Measurements from ENCODE around the gene ZNF821. TPM values are rescaled to one million over a fixed set of nuclear protein-coding genes. Genes with fewer than 3 reads are reported as not detected.
"Not testable (repeated sequence)": the region's sequence is repeated elsewhere in the genome, so short reads cannot be mapped to it uniquely, and the experiment has no call there.

ZNF821 gene
- total RNA-seq, 3 donors from 2014 or later: 3.4 to 6.5 (median 4.1) TPM

DNA sequence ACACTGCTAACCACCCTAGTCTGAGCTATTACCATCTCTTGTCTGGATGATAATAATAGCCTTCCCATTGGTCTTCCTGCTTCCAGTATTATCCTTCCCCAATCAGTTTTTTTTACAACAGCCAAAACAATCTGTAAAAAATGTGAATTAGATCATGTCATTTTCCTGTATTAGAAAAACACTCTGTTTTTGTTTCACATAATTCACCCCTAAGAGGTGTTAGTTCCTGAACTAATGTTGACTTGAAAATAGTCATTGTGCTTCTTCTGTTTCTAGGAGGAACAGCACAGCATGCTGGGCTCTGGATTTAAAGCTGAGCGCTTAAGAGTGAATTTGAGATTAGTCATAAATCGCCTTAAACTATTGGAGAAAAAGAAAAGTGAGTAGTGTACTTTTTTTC, 31.4 kb upstream of the ZNF821 start:
- DNase-seq (no peak), ATAC-seq (no peak)
- no peak overlapping the region for H3K4me3 Mint-ChIP-seq
- H3K4me1 Mint-ChIP-seq (ENCODE audit: low read depth): peaks cover 63% of the 10 kb centered on the region
- peaks cover 46% of the 10 kb centered on the region for H3K36me3 Mint-ChIP-seq (ENCODE audit: insufficient read depth)
- H3K27me3 Mint-ChIP-seq (ENCODE audit: low read depth): no peaks in the 10 kb centered on the region
- H3K9me3 Mint-ChIP-seq: no peaks in the 10 kb centered on the region

DNA sequence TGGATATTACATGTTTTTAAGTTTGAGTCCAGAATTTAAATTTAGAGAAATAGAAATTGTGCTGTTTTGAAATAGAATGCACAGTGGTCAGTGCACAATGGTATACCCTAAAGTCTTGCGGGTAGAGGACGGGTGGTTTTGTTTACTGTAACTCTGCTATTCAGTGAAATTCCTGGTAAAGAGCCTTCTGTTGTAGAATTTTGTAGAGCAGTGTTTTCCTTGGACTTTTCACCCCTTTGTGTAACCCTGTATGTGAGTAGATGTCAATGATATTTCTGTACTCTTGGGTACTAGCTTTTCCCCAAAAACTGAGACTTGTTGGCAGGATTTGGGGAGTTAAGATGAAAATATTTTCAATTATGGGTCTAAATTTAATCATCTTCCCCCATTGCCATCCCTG, 30.8 kb upstream of the ZNF821 start:
- Mint-ChIP-seq H3K4me3 (no peak overlapping the region), H3K9me3 (no peaks in the 10 kb centered on the region), H3K27me3 (ENCODE audit: low read depth) (no peaks in the 10 kb centered on the region), H3K4me1 (ENCODE audit: low read depth) (peaks cover 68% of the 10 kb centered on the region), H3K36me3 (ENCODE audit: insufficient read depth) (peaks cover 41% of the 10 kb centered on the region)
- no peak for DNase-seq
- no peak for ATAC-seq

GRCh38 chr16:71912534-71913275, 28.7 kb upstream of the ZNF821 start:
- ATAC-seq: no peak

DNA sequence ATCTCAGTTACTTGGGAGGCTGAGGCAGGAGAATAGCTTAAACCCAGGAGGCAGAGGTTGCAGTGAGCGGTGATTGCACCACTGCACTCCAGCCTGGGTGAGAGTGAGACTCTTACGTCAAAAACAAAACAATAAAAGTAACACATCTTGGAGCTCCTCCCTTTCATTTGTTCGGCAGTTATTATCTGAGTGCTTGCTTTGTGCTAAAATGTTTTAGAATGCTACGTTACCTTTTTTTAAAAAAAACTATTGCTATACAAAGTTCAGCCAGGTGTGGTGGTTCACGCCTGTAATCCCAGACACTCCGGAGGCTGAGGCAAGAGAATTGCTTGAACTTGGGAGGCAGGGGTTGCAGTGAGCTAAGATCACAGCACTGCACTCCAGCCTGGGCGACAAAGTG, 27.1 kb upstream of the ZNF821 start:
- Mint-ChIP-seq H3K36me3 (ENCODE audit: insufficient read depth) (peaks cover 14% of the 10 kb centered on the region), H3K9me3 (no peaks in the 10 kb centered on the region), H3K4me1 (ENCODE audit: low read depth) (peaks cover 84% of the 10 kb centered on the region), H3K27me3 (ENCODE audit: low read depth) (no peaks in the 10 kb centered on the region), H3K4me3 (no peak overlapping the region)
- ATAC-seq (no peak), DNase-seq (no peak)

More at GRCh38 chr16:71912534-71913275, 28.7 kb upstream of the ZNF821 start:
- H3K4me1 Mint-ChIP-seq (ENCODE audit: low read depth): peaks cover 82% of the 10 kb centered on the region
- no peaks in the 10 kb centered on the region for H3K27me3 Mint-ChIP-seq (ENCODE audit: low read depth)
- DNase-seq: no peak
- peaks cover 23% of the 10 kb centered on the region for H3K36me3 Mint-ChIP-seq (ENCODE audit: insufficient read depth)
- H3K9me3 Mint-ChIP-seq: no peaks in the 10 kb centered on the region
- H3K4me3 Mint-ChIP-seq: no peak overlapping the region

GRCh38 chr16:71905765-71906164, 21.8 kb upstream of the ZNF821 start:
- Mint-ChIP-seq H3K4me1 (ENCODE audit: low read depth) (peaks cover 80% of the 10 kb centered on the region), H3K4me3 (peak overlapping the region; percentile 6)
- ATAC-seq; DNase-seq; H3K36me3 Mint-ChIP-seq (ENCODE audit: insufficient read depth); H3K9me3 Mint-ChIP-seq; H3K27me3 Mint-ChIP-seq (ENCODE audit: low read depth): not testable (repeated sequence)

DNA sequence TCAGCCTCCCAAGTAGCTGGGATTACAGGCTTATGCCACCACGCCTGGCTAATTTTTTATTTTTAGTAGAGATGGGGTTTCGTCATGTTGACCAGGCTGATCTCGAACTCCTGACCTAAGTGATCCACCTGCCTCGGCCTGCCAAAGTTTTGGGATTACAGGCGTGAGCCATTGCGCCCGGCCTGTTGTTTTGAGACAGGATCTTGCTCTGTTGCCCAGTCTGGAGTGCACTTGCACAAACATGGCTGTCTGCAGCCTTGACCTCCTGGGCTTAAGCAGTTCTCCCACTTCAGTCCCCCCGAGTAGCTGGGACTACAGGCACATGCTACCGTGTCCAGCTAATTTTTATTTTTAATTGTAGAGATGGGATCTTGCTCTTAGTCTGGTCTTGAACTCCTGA, 20.3 kb upstream of the ZNF821 start:
- H3K36me3 Mint-ChIP-seq (ENCODE audit: insufficient read depth): peaks cover 9% of the 10 kb centered on the region
- H3K4me3 Mint-ChIP-seq: no peak overlapping the region
- no peak for ATAC-seq
- H3K27me3 Mint-ChIP-seq (ENCODE audit: low read depth): no peaks in the 10 kb centered on the region
- H3K9me3 Mint-ChIP-seq: no peaks in the 10 kb centered on the region
- H3K4me1 Mint-ChIP-seq (ENCODE audit: low read depth): peaks cover 77% of the 10 kb centered on the region
- no peak for DNase-seq

- DNase-seq (no peak), ATAC-seq (no peak)
- H3K36me3 Mint-ChIP-seq (ENCODE audit: insufficient read depth): peaks cover 7% of the 10 kb centered on the region
- H3K27me3 Mint-ChIP-seq (ENCODE audit: low read depth): no peaks in the 10 kb centered on the region
- H3K9me3 Mint-ChIP-seq: no peaks in the 10 kb centered on the region
- peak overlapping the region; percentile 13 for H3K4me3 Mint-ChIP-seq
- H3K4me1 Mint-ChIP-seq (ENCODE audit: low read depth): peaks cover 74% of the 10 kb centered on the region
Observed at GRCh38 chr16:71903608-71904007, 19.6 kb upstream of the ZNF821 start.

DNA sequence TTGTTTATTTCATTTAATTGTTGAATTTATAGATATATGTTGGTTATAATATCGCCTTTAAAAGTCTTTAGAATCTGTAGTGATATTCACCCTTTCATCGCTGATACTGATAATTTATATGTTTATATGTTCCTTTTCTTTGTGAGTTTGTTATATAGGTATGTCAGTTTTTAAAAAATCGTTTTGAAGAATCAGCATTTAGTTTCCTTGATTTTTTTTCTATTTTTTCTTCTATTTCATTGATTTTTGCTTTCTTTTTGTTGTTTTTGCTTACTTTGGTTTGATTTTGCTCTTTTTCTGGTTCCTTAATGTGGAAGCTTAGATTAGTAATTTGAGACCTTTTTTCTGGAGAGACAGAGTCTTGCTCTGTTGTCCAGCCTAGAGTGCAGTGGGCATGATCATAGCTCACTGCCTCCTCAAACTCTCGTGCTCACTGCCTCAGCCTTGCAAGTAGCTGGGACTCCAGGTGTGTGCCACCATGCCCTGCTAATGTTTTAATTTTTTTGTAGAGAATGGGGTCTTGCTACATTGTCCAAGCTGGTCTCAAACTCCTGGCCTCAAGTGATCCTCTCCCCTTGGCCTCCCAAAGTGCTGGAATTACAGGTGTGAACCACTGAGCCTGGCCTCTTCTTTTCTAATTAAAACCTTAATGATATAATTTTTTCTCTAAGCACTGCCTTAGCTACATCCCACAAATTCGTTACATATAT, 18.8 kb upstream of the ZNF821 start:
- Mint-ChIP-seq H3K27me3 (ENCODE audit: low read depth) (no peaks in the 10 kb centered on the region), H3K4me1 (ENCODE audit: low read depth) (peaks cover 71% of the 10 kb centered on the region), H3K36me3 (ENCODE audit: insufficient read depth) (peaks cover 7% of the 10 kb centered on the region), H3K9me3 (no peaks in the 10 kb centered on the region), H3K4me3 (peak overlapping the region; percentile 35)
- no peak for DNase-seq
- ATAC-seq: no peak

- Mint-ChIP-seq H3K4me1 (ENCODE audit: low read depth) (peaks cover 50% of the 10 kb centered on the region), H3K4me3 (no peak overlapping the region), H3K27me3 (ENCODE audit: low read depth) (no peaks in the 10 kb centered on the region), H3K36me3 (ENCODE audit: insufficient read depth) (peaks cover 7% of the 10 kb centered on the region), H3K9me3 (no peaks in the 10 kb centered on the region)
- DNase-seq (no peak), ATAC-seq (no peak)
Observed at GRCh38 chr16:71899171-71899570, 15.2 kb upstream of the ZNF821 start.

- no peak for ATAC-seq
- Mint-ChIP-seq H3K27me3 (ENCODE audit: low read depth) (no peaks in the 10 kb centered on the region), H3K36me3 (ENCODE audit: insufficient read depth) (peaks cover 6% of the 10 kb centered on the region), H3K4me3 (peak overlapping the region; percentile 97), H3K9me3 (no peaks in the 10 kb centered on the region), H3K4me1 (ENCODE audit: low read depth) (peaks cover 33% of the 10 kb centered on the region)
- no peak for DNase-seq
Observed at GRCh38 chr16:71896764-71897368, 12.9 kb upstream of the ZNF821 start.

GRCh38 chr16:71895679-71896365, 11.8 kb upstream of the ZNF821 start:
- Mint-ChIP-seq H3K4me1 (ENCODE audit: low read depth) (peaks cover 25% of the 10 kb centered on the region), H3K27me3 (ENCODE audit: low read depth) (no peaks in the 10 kb centered on the region), H3K36me3 (ENCODE audit: insufficient read depth) (peaks cover 6% of the 10 kb centered on the region), H3K9me3 (no peaks in the 10 kb centered on the region), H3K4me3 (peak overlapping the region; percentile 97)
- peak; percentile 17 for DNase-seq
- ATAC-seq: peak; percentile 34 to 36

DNA sequence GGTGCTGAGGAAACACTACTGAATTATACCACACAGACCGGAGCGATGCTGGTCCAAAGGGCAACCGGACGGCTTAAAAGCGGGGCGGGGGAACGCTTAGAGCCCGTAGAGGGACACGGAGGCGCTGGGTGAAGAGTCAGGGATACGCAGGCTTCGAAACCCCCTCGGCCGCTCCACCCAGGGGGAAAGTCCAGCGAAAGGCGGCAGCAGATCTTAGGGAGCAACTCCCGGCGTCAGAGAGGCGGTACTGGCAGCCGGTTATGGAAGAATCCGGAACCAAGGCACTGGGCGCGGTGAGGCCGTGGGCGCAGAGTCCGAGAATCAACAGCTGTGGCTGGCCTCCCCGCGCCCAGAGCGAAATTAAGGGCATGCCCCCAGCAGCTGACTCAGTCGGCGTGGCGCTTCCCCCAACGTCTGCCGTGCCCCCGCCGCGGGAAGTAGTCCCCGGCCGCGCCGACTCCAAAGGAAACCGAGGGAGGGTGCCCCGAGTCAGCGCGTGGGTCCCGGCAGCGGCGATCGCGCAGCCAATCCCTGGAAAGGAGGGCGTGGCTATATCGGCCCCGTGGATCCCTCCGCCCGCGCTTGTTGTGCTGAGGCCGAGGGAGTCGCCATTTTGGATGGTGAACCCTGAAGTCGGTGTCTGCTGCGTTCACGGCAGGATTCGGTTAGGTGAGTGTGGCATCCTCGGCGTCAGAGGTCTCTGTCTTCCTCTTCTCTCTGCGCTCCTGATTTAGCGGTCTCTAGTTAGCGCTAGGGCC, 11.1 kb upstream of the ZNF821 start, which contains the start of gene IST1:
Gene IST1, plus strand, starts transcription at position 611 of the 758 bp plus-strand sequence. CDS start 20,110 bp downstream, outside the sequence.
- ATAC-seq (peak; percentile 94 to 95), DNase-seq (peak; percentile 98)
- H3K4me1 Mint-ChIP-seq (ENCODE audit: low read depth): peaks cover 20% of the 10 kb centered on the region
- no peaks in the 10 kb centered on the region for H3K27me3 Mint-ChIP-seq (ENCODE audit: low read depth)
- no peaks in the 10 kb centered on the region for H3K9me3 Mint-ChIP-seq
- H3K36me3 Mint-ChIP-seq (ENCODE audit: insufficient read depth): peaks cover 3% of the 10 kb centered on the region
- peak within 1 kb of the TSS; percentile 97 for H3K4me3 Mint-ChIP-seq

DNA sequence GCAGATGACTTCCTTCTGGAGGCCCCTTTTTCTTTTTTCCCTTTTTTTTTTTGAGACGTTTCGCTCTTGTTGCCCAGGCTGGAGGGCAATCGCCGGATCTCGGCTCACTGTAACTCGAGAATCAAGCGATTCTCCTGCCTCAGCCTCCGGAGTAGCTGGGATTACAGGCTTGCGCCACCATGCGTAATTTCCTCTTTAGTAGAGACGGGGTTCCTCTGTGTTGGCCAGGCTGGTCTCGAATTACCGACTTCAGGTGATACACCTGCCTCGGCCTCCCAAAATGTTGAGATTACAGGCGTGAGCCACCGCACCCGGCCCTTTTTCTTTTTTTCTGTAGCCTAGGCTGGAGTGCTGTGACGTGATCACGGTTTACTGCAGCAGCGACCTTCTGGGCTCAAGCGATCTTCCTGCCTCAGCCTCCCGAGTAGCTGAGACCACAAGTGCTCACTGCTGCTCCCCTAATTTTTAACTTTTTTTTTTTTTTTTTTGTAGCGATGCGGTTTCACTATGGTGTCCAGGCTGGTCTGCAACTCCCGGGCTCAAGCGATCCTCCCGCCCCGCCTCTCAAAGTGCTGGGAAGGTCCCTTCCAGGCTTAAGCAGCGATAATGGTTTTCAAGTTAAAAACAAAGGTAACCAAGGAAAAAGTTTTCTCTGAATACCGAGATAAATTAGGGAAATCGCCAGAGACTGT, 10.4 kb upstream of the ZNF821 start:
- ATAC-seq: no peak
- peak; percentile 28 for DNase-seq
- Mint-ChIP-seq H3K9me3 (no peaks in the 10 kb centered on the region), H3K4me3 (peak overlapping the region; percentile 97), H3K36me3 (ENCODE audit: insufficient read depth) (peaks cover 2% of the 10 kb centered on the region), H3K4me1 (ENCODE audit: low read depth) (peaks cover 18% of the 10 kb centered on the region), H3K27me3 (ENCODE audit: low read depth) (no peaks in the 10 kb centered on the region)

All from activated T-cell treated with anti-CD3 and anti-CD28 coated beads, Interleukin-2, amount 50 U/mL, for 4 hours (primary cell).